ENCODE measurements around the gene RFTN1. TPM values are rescaled to one million over a fixed set of nuclear protein-coding genes. Genes with fewer than 3 reads are reported as not detected.

The RFTN1 gene
- total and polyA plus RNA-seq, 7 donors, result 9.1 to 33.1 (median 15.9) TPM

DNA sequence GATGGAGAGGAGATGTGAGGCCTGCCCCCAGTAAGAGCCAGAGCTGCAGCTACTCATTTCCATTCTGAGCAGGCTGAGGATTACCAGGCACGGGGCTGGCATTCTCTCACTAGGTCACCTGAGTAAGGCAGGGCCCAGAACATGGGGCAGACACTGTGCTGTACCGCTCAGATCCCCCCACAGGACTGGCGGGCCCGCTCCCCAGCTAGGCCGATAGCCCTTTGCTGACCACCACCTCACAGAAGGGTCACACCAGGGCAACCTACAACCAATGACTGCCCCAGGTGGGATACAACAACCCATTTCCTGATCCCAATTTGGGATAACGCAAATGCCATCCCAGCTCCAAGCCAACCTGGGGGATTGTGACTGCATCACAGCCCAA is 195.9 kb downstream of the RFTN1 start:
- Histone ChIP-seq H3K4me3 (no peak overlapping the region), H3K4me1 (peaks cover 10% of the 10 kb centered on the region), H3K27me3 (ENCODE audit: insufficient read depth in 3 of 3, low read length in 2 of 3) (no peaks in the 10 kb centered on the region), H3K9me3 (no peaks in the 10 kb centered on the region), H3K27ac (no peak overlapping the region), H3K36me3 (ENCODE audit: insufficient read depth in 1 of 2, low read depth in 1 of 2) (peaks cover 2 to 41% of the 10 kb centered on the region in 2 donors)
- TF ChIP-seq, protein P1, sequence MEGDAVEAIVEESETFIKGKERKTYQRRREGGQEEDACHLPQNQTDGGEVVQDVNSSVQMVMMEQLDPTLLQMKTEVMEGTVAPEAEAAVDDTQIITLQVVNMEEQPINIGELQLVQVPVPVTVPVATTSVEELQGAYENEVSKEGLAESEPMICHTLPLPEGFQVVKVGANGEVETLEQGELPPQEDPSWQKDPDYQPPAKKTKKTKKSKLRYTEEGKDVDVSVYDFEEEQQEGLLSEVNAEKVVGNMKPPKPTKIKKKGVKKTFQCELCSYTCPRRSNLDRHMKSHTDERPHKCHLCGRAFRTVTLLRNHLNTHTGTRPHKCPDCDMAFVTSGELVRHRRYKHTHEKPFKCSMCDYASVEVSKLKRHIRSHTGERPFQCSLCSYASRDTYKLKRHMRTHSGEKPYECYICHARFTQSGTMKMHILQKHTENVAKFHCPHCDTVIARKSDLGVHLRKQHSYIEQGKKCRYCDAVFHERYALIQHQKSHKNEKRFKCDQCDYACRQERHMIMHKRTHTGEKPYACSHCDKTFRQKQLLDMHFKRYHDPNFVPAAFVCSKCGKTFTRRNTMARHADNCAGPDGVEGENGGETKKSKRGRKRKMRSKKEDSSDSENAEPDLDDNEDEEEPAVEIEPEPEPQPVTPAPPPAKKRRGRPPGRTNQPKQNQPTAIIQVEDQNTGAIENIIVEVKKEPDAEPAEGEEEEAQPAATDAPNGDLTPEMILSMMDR (IDR thresholded peaks at IDR 0.05), result no peak
- ATAC-seq (no peak), DNase-seq (no peak)
- 91 to 94% (median 93%) methylated on average over 6 of the region's 6 CpGs for WGBS, 3 donors
- intact Hi-C loops (cut with DNase I), result no loop called here

- DNase-seq (no peak), ATAC-seq (no peak)
- peaks cover 16% of the 10 kb centered on the region for H3K4me1 ChIP-seq
- H3K4me3 ChIP-seq, result no peak overlapping the region
- no peaks in the 10 kb centered on the region for H3K27me3 ChIP-seq (ENCODE audit: insufficient read depth in 3 of 3, low read length in 2 of 3)
- intact Hi-C loops (cut with DNase I), result no loop called here
- H3K36me3 ChIP-seq (ENCODE audit: insufficient read depth in 1 of 2, low read depth in 1 of 2), result peaks cover 2 to 36% of the 10 kb centered on the region in 2 donors
- no peak overlapping the region for H3K27ac ChIP-seq
- 74 to 82% (median 81%) methylated on average over 5 of the region's 5 CpGs for WGBS, 3 donors
- TF ChIP-seq, protein P1 (IDR thresholded peaks at IDR 0.05), result no peak
- H3K9me3 ChIP-seq, result no peaks in the 10 kb centered on the region
Measured at GRCh38 chr3:16316847-16317560, 196.5 kb downstream of the RFTN1 start.

- TF ChIP-seq, protein P1 (IDR thresholded peaks at IDR 0.05), result no peak
- peaks cover 2 to 30% of the 10 kb centered on the region in 2 donors for H3K36me3 ChIP-seq (ENCODE audit: insufficient read depth in 1 of 2, low read depth in 1 of 2)
- H3K9me3 ChIP-seq, result no peaks in the 10 kb centered on the region
- H3K27ac ChIP-seq, result no peak overlapping the region
- H3K27me3 ChIP-seq (ENCODE audit: insufficient read depth in 3 of 3, low read length in 2 of 3), result no peaks in the 10 kb centered on the region
- 47 to 67% (median 50%) methylated on average over 3 of the region's 3 CpGs for WGBS, 3 donors
- intact Hi-C loops (cut with DNase I), result no loop called here
- H3K4me3 ChIP-seq, result no peak overlapping the region
- H3K4me1 ChIP-seq, result peaks cover 22% of the 10 kb centered on the region
- ATAC-seq (no peak), DNase-seq (no peak)
Measured at GRCh38 chr3:16316396-16316795, 197.1 kb downstream of the RFTN1 start.

DNA sequence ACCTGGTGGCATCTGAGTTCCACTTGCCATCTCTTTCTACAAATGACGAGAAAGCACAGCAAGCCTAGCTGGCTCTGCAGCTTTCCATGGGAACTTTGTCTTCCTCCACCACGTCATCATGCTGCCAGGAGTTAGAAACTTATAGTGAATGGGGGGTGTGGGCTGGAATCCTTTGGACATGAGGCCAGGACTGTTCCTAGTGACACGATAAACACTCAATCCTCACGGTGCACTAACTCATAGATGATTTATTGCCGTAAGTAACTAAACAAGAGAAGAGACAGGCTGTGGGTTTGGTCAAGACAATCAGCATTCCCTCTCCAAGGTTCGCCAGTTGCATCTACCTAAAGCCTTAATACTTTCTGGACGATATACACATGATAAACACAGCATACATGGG is 197.9 kb downstream of the RFTN1 start:
- intact Hi-C loops (cut with DNase I), result no loop called here
- DNase-seq (no peak), ATAC-seq (no peak)
- Histone ChIP-seq H3K4me3 (no peak overlapping the region), H3K27me3 (ENCODE audit: insufficient read depth in 3 of 3, low read length in 2 of 3) (no peaks in the 10 kb centered on the region), H3K9me3 (no peaks in the 10 kb centered on the region), H3K4me1 (peaks cover 29% of the 10 kb centered on the region), H3K36me3 (ENCODE audit: insufficient read depth in 1 of 2, low read depth in 1 of 2) (peaks cover 2 to 27% of the 10 kb centered on the region in 2 donors), H3K27ac (no peak overlapping the region)
- 64 to 80% (median 66%) methylated on average over 7 of the region's 7 CpGs for WGBS, 3 donors
- TF ChIP-seq, protein P1 (IDR thresholded peaks at IDR 0.05), result no peak

All from psoas muscle (tissue), 8 donors.